ENCODE data around the gene FKBP14. TPM values are rescaled to one million over a fixed set of nuclear protein-coding genes. Genes with fewer than 3 reads are reported as not detected.

Gene FKBP14
- polyA plus RNA-seq, 1 of the 3 experiments (the other 2 are of a cell fraction): 15.7 TPM

DNA sequence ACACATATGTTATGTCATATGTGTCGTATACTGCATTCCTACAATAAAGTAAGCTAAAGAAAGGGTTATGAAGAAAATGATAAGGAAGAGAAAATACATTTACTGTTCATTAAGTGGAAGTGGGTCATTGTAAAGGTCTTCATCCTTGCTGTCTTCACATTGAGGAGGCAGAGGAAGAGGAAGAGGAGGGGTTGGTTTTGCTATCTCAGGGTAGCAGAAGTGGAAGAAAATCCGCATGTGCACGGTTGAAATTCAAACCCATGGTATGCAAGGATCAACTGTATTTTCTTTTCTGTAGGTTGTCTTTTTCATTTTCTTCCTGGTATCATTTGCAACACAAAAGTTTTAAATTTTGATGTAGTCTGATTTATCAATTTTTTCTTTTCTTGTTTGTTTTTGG lies 8.0 kb upstream of the FKBP14 start:
- Histone ChIP-seq H3K4me2 (no peak overlapping the region), H3K27me3 (ENCODE audit: insufficient read depth) (no peaks in the 10 kb centered on the region), H3K79me2 (ENCODE audit: insufficient read depth) (peaks cover 87% of the 10 kb centered on the region), H3K27ac (ENCODE audit: low read depth in 2 of 2, low read length in 1 of 2) (no peak overlapping the region), H3K9me2 (no peaks in the 10 kb centered on the region), H3K36me3 (replicated peaks in 1 of 2; ENCODE audit: control insufficient read depth in 1 of 2, insufficient read depth in 2 of 2, low read length in 1 of 2) (peaks cover 11% of the 10 kb centered on the region in 2 experiments), H4K20me1 (ENCODE audit: insufficient read depth) (peaks cover 40% of the 10 kb centered on the region), H3K4me3 (ENCODE audit: low read depth in 2 of 2, low read length in 1 of 2) (no peak overlapping the region), H3K9ac (no peak overlapping the region), H3F3A (replicated peaks; ENCODE audit: insufficient read depth) (peaks cover 5% of the 10 kb centered on the region), H3K4me1 (ENCODE audit: control insufficient read depth in 1 of 2, insufficient read depth in 2 of 2, low read depth in 1 of 2, low read length in 1 of 2) (peaks cover 26 to 34% of the 10 kb centered on the region in 2 experiments), H3K9me3 (no peaks in the 10 kb centered on the region), H2AFZ (ENCODE audit: low read depth) (no peak overlapping the region)
- CTCF ChIA-PET: interaction anchor here (0.9 to 11.9 kb wide), 2 partner anchors 28 to 64 kb away, joined by 3 to 85 read pairs; no protein-coding TSS in a partner anchor
- POLR2A ChIA-PET: no interaction called here
- WGBS (ENCODE audit: low lambda C conversion rate): 94% methylated on average over 3 of the region's 3 CpGs
- TF ChIP-seq GATA2 (CRISPR knock-in tag; IDR thresholded peaks at IDR 0.05): no peak
- TF ChIP-seq, protein P1, sequence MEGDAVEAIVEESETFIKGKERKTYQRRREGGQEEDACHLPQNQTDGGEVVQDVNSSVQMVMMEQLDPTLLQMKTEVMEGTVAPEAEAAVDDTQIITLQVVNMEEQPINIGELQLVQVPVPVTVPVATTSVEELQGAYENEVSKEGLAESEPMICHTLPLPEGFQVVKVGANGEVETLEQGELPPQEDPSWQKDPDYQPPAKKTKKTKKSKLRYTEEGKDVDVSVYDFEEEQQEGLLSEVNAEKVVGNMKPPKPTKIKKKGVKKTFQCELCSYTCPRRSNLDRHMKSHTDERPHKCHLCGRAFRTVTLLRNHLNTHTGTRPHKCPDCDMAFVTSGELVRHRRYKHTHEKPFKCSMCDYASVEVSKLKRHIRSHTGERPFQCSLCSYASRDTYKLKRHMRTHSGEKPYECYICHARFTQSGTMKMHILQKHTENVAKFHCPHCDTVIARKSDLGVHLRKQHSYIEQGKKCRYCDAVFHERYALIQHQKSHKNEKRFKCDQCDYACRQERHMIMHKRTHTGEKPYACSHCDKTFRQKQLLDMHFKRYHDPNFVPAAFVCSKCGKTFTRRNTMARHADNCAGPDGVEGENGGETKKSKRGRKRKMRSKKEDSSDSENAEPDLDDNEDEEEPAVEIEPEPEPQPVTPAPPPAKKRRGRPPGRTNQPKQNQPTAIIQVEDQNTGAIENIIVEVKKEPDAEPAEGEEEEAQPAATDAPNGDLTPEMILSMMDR (IDR thresholded peaks at IDR 0.05): no peak
- TF ChIP-seq, protein P2, sequence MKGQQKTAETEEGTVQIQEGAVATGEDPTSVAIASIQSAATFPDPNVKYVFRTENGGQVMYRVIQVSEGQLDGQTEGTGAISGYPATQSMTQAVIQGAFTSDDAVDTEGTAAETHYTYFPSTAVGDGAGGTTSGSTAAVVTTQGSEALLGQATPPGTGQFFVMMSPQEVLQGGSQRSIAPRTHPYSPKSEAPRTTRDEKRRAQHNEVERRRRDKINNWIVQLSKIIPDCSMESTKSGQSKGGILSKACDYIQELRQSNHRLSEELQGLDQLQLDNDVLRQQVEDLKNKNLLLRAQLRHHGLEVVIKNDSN (IDR thresholded peaks at IDR 0.05; ENCODE audit: borderline replicate concordance, low read depth): no peak
- no peak for TF ChIP-seq NRF1 (IDR thresholded peaks at IDR 0.05; ENCODE audit: low read depth, low read length)
- no peak for TF ChIP-seq GABPA (IDR thresholded peaks at IDR 0.05; ENCODE audit: low read depth)
- TF ChIP-seq SMC3 (IDR thresholded peaks at IDR 0.05; ENCODE audit: low read depth, low read length): no peak
- no peak for TF ChIP-seq EZH2phosphoT487 (IDR thresholded peaks at IDR 0.05; ENCODE audit: borderline replicate concordance, low read depth)
- no peak for TF ChIP-seq POLR2AphosphoS5 (IDR thresholded peaks at IDR 0.05; ENCODE audit: low read depth, low read length)
- TF ChIP-seq RAD21 (IDR thresholded peaks at IDR 0.05; ENCODE audit: low read length): no peak
- no peak for TF ChIP-seq TCF12 (IDR thresholded peaks at IDR 0.05)
- no peak for TF ChIP-seq TEAD4 (IDR thresholded peaks at IDR 0.05; ENCODE audit: borderline replicate concordance, insufficient read depth)
- TF ChIP-seq RXRA (IDR thresholded peaks at IDR 0.05; ENCODE audit: borderline replicate concordance, low read depth): no peak
- no peak for TF ChIP-seq FOSL2 (IDR thresholded peaks at IDR 0.05; ENCODE audit: borderline replicate concordance, low read depth)
- TF ChIP-seq, protein P3, sequence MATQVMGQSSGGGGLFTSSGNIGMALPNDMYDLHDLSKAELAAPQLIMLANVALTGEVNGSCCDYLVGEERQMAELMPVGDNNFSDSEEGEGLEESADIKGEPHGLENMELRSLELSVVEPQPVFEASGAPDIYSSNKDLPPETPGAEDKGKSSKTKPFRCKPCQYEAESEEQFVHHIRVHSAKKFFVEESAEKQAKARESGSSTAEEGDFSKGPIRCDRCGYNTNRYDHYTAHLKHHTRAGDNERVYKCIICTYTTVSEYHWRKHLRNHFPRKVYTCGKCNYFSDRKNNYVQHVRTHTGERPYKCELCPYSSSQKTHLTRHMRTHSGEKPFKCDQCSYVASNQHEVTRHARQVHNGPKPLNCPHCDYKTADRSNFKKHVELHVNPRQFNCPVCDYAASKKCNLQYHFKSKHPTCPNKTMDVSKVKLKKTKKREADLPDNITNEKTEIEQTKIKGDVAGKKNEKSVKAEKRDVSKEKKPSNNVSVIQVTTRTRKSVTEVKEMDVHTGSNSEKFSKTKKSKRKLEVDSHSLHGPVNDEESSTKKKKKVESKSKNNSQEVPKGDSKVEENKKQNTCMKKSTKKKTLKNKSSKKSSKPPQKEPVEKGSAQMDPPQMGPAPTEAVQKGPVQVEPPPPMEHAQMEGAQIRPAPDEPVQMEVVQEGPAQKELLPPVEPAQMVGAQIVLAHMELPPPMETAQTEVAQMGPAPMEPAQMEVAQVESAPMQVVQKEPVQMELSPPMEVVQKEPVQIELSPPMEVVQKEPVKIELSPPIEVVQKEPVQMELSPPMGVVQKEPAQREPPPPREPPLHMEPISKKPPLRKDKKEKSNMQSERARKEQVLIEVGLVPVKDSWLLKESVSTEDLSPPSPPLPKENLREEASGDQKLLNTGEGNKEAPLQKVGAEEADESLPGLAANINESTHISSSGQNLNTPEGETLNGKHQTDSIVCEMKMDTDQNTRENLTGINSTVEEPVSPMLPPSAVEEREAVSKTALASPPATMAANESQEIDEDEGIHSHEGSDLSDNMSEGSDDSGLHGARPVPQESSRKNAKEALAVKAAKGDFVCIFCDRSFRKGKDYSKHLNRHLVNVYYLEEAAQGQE (IDR thresholded peaks at IDR 0.05; ENCODE audit: low read depth, low read length): no peak
- TF ChIP-seq TAF1 (IDR thresholded peaks at IDR 0.05; ENCODE audit: borderline replicate concordance, low read depth, low read length): no peak
- TF ChIP-seq, protein P4, sequence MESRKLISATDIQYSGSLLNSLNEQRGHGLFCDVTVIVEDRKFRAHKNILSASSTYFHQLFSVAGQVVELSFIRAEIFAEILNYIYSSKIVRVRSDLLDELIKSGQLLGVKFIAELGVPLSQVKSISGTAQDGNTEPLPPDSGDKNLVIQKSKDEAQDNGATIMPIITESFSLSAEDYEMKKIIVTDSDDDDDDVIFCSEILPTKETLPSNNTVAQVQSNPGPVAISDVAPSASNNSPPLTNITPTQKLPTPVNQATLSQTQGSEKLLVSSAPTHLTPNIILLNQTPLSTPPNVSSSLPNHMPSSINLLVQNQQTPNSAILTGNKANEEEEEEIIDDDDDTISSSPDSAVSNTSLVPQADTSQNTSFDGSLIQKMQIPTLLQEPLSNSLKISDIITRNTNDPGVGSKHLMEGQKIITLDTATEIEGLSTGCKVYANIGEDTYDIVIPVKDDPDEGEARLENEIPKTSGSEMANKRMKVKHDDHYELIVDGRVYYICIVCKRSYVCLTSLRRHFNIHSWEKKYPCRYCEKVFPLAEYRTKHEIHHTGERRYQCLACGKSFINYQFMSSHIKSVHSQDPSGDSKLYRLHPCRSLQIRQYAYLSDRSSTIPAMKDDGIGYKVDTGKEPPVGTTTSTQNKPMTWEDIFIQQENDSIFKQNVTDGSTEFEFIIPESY (IDR thresholded peaks at IDR 0.05; ENCODE audit: borderline replicate concordance, low read depth): no peak
- TF ChIP-seq, protein P5, sequence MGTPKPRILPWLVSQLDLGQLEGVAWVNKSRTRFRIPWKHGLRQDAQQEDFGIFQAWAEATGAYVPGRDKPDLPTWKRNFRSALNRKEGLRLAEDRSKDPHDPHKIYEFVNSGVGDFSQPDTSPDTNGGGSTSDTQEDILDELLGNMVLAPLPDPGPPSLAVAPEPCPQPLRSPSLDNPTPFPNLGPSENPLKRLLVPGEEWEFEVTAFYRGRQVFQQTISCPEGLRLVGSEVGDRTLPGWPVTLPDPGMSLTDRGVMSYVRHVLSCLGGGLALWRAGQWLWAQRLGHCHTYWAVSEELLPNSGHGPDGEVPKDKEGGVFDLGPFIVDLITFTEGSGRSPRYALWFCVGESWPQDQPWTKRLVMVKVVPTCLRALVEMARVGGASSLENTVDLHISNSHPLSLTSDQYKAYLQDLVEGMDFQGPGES (IDR thresholded peaks at IDR 0.05; ENCODE audit: low read depth, low read length): no peak
- TF ChIP-seq RFX5 (IDR thresholded peaks at IDR 0.05; ENCODE audit: low read length): no peak
- TF ChIP-seq YY1 (IDR thresholded peaks at IDR 0.05; ENCODE audit: low read depth): no peak
- DNase-seq: no peak

Data from SK-N-SH (cell line).